Activated effector memory CD4-positive, alpha-beta T cell treated with anti-CD3 and anti-CD28 coated beads, Interleukin-2, amount 50 U/mL, for 16 hours (primary cell): ENCODE results near the gene COL23A1.

Source experiments
- DNase-seq: peaks from one replicate; pipeline ENCODE4 v3.0.0-alpha.2; 2020

Gene COL23A1

GRCh38 chr5:178590141-178590923 is at the start of gene COL23A1:
TSS of gene COL23A1 (minus strand) at chr5:178590393.
- peak; percentile 70 for DNase-seq

GRCh38 chr5:178637356-178638074 is 47.3 kb upstream of the COL23A1 start:
- no peak for DNase-seq

- no peak for DNase-seq
These were observed 42.1 kb upstream of the COL23A1 start for GRCh38 chr5:178632285-178632684.

GRCh38 chr5:178630951-178631350 is 40.8 kb upstream of the COL23A1 start:
- no peak for DNase-seq

GRCh38 chr5:178630475-178630930 is 40.3 kb upstream of the COL23A1 start:
- DNase-seq: no peak

GRCh38 chr5:178627259-178627598 is 37.0 kb upstream of the COL23A1 start:
- no peak for DNase-seq

- DNase-seq: peak; percentile 99
These were observed 36.5 kb upstream of the COL23A1 start, which contains the start of gene CLK4 for GRCh38 chr5:178626484-178627258. TSS of gene CLK4 (minus strand) at chr5:178627050. CDS start at chr5:178623416, 3,634 bp downstream.

- no peak for DNase-seq
These were observed 35.7 kb upstream of the COL23A1 start for GRCh38 chr5:178625679-178626483.

GRCh38 chr5:178624631-178625546 is 34.7 kb upstream of the COL23A1 start:
- no peak for DNase-seq

- no peak for DNase-seq
These were observed 32.6 kb upstream of the COL23A1 start for GRCh38 chr5:178622679-178623247.

GRCh38 chr5:178619390-178619789 is 29.2 kb upstream of the COL23A1 start:
- no peak for DNase-seq

- no peak for DNase-seq
These were observed 22.1 kb upstream of the COL23A1 start for GRCh38 chr5:178612299-178612698.

GRCh38 chr5:178606269-178606668 is 16.1 kb upstream of the COL23A1 start:
- DNase-seq: no peak

- no peak for DNase-seq
These were observed 15.6 kb upstream of the COL23A1 start for GRCh38 chr5:178605788-178606187.

- no peak for DNase-seq
These were observed 12.6 kb upstream of the COL23A1 start for GRCh38 chr5:178602752-178603151.

GRCh38 chr5:178595750-178596149 is 5.6 kb upstream of the COL23A1 start:
- DNase-seq: no peak

GRCh38 chr5:178595150-178595549 is 5.0 kb upstream of the COL23A1 start:
- no peak for DNase-seq

GRCh38 chr5:178590924-178591423 is 781 bp upstream of the COL23A1 start:
- no peak for DNase-seq

GRCh38 chr5:178589180-178590140 is 733 bp downstream of the COL23A1 start:
- no peak for DNase-seq

GRCh38 chr5:178588769-178589168 is 1.4 kb downstream of the COL23A1 start:
- no peak for DNase-seq
